Stimulated activated memory B cell treated with anti-CD40 and anti-IgM and Interleukin-4, amounts not matched to agents 10 μg/mL and 1 μg/mL and 100 μg/mL, for 72 hours (primary cell): ENCODE results near the gene SURF4.
"Not testable (repeated sequence)": the region's sequence is repeated elsewhere in the genome, so short reads cannot be mapped to it uniquely, and the experiment has no call there.

Source experiments
- ATAC-seq: fragments of 150-1000 bp; cut with Tn5 transposase; 2 replicates; pipeline ENCODE4 v1.10.0; 2021
- H3K27ac Mint-ChIP-seq: one replicate; pipeline ENCODE4 v1.8.0; 2022; ENCODE audit warnings: mild to moderate bottlenecking, mixed read lengths
- H3K27me3 Mint-ChIP-seq: one replicate; pipeline ENCODE4 v1.8.0; 2022; ENCODE audit warnings: mixed read lengths
- H3K36me3 Mint-ChIP-seq: one replicate; pipeline ENCODE4 v1.8.0; 2022; ENCODE audit warnings: mixed read lengths
- H3K4me1 Mint-ChIP-seq: one replicate; pipeline ENCODE4 v1.8.0; 2022; ENCODE audit warnings: mixed read lengths
- H3K4me3 Mint-ChIP-seq: one replicate; pipeline ENCODE4 v1.8.0; 2022; ENCODE audit warnings: mild to moderate bottlenecking, moderate library complexity, mixed read lengths
- H3K9me3 Mint-ChIP-seq: one replicate; pipeline ENCODE4 v1.8.0; 2022; ENCODE audit warnings: mixed read lengths

SURF4 gene

DNA sequence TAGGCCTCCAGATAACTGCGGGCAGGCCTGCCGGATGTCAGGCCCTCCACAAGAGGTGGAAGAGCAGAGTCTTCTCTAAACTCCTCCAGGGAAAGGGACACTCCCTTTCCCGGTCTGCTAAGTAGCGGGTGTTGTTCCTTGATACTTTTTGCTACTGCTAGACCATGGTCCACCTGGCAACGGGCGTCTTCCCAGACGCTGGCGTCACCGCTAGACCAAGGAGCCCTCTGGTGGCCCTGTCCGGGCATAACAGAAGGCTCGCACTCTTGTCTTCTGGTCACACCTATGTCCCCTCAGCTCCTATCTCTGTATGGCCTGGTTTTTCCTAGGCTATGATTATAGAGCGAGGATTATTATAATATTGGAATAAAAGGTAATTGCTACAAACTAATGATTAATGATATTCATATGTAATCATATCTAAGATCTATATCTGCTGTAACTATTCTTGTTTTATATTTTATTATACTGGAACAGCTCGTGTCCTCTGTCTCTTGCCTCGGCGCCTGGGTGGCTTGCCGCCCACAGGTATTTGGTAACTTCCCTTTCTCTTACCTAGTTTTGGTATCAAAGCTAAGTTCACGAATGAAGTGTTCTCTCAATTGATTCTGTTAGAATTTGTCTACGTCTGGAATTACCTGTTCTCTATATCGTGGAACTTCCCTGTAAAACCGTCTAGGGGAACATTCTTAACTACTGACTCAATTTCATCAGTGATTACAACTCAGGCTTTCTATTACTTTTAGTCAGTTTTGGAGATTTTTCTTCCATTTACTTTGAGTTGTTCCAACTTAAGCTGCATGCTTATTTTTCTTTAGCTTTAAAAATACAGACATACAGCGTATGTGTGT is 46.3 kb downstream of the SURF4 start:
- not testable (repeated sequence) for H3K9me3 Mint-ChIP-seq, H3K27me3 Mint-ChIP-seq, H3K4me3 Mint-ChIP-seq, H3K27ac Mint-ChIP-seq, ATAC-seq
- peaks cover 48% of the 10 kb centered on the region for H3K4me1 Mint-ChIP-seq
- H3K36me3 Mint-ChIP-seq: peaks cover 54% of the 10 kb centered on the region

DNA sequence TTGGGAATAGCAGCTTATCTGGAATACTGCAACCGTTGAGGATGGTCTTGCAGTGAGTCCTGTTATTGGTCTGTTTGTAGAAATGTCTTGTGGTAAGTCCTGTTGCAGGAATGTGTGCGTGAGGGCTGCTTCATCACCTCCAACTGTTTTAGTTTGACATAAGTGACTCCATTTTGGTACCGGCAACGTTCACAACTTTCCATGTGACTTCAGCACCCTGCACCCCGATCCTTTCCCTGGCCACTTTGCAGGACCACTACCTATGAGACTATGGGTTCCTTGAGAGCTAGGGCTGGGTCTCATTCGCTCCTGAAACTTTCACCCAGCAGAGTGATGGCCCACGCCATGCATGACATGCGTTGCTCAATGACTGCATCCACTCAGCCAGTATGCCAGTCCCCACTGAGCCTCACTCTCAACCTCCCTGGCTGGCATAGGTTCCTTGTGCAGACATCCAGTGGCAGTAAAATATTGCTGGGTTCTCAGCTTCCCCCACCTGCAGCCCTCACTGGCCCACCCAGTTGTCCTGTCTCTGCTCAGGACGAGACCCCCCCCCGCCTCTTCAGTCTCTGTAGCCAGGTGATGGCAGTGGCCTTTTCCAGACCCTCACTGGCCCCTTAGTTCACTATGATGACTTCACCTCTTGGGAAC is 47.9 kb downstream of the SURF4 start:
- Mint-ChIP-seq H3K4me1 (peaks cover 39% of the 10 kb centered on the region), H3K27me3 (peaks cover 3% of the 10 kb centered on the region), H3K27ac (no peak overlapping the region), H3K36me3 (peaks cover 40% of the 10 kb centered on the region), H3K9me3 (peaks cover 4% of the 10 kb centered on the region), H3K4me3 (no peak overlapping the region)
- no peak for ATAC-seq

GRCh38 chr9:133327021-133327420 is 48.8 kb downstream of the SURF4 start:
- not testable (repeated sequence) for ATAC-seq, H3K4me3 Mint-ChIP-seq, H3K9me3 Mint-ChIP-seq, H3K27me3 Mint-ChIP-seq, H3K27ac Mint-ChIP-seq
- peaks cover 31% of the 10 kb centered on the region for H3K36me3 Mint-ChIP-seq
- peaks cover 31% of the 10 kb centered on the region for H3K4me1 Mint-ChIP-seq

GRCh38 chr9:133323991-133324703 is 51.7 kb downstream of the SURF4 start:
- Mint-ChIP-seq H3K27ac (no peak overlapping the region), H3K4me1 (peaks cover 8% of the 10 kb centered on the region), H3K4me3 (no peak overlapping the region), H3K36me3 (peaks cover 8% of the 10 kb centered on the region), H3K9me3 (peaks cover 4% of the 10 kb centered on the region), H3K27me3 (peaks cover 24% of the 10 kb centered on the region)
- ATAC-seq: no peak

- no peak overlapping the region for H3K4me3 Mint-ChIP-seq
- peaks cover 27% of the 10 kb centered on the region for H3K27me3 Mint-ChIP-seq
- no peak for ATAC-seq
- no peak overlapping the region for H3K27ac Mint-ChIP-seq
- no peaks in the 10 kb centered on the region for H3K4me1 Mint-ChIP-seq
- H3K36me3 Mint-ChIP-seq: no peaks in the 10 kb centered on the region
- peaks cover 4% of the 10 kb centered on the region for H3K9me3 Mint-ChIP-seq
Observed at GRCh38 chr9:133323211-133323610, 52.6 kb downstream of the SURF4 start.

GRCh38 chr9:133322701-133323100 is 53.2 kb downstream of the SURF4 start:
- H3K27me3 Mint-ChIP-seq: peaks cover 32% of the 10 kb centered on the region
- no peak overlapping the region for H3K4me3 Mint-ChIP-seq
- no peak for ATAC-seq
- H3K4me1 Mint-ChIP-seq: no peaks in the 10 kb centered on the region
- peaks cover 4% of the 10 kb centered on the region for H3K9me3 Mint-ChIP-seq
- no peak overlapping the region for H3K27ac Mint-ChIP-seq
- no peaks in the 10 kb centered on the region for H3K36me3 Mint-ChIP-seq

GRCh38 chr9:133321411-133321935 is 54.4 kb downstream of the SURF4 start:
- no peak overlapping the region for H3K4me3 Mint-ChIP-seq
- peaks cover 42% of the 10 kb centered on the region for H3K27me3 Mint-ChIP-seq

DNA sequence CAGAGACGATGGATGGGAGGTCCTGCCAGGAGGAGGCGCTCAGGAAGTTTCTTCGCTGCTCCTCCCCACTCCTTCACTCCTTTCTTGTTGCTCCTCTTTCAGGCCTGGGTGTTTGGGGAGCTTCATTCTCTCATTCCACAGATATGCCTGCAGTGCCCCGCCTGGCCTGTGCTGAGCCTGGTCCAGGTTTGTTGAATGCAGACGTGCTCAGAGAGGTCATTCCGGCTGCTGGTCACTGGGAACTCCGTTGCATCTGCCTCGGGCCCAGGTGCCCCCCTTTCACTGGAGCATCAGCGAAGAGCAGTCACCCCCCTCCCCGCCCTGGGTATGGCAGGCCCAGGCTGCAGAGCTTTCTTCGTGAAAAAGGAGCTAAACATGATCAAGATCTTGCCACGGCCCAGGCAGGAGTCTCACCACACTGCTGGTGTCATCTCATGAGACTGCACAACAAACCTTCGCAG is 55.4 kb downstream of the SURF4 start:
- H3K36me3 Mint-ChIP-seq: no peaks in the 10 kb centered on the region
- no peak overlapping the region for H3K27ac Mint-ChIP-seq
- no peak for ATAC-seq
- no peak overlapping the region for H3K4me3 Mint-ChIP-seq
- H3K9me3 Mint-ChIP-seq: peaks cover 4% of the 10 kb centered on the region
- peaks cover 42% of the 10 kb centered on the region for H3K27me3 Mint-ChIP-seq
- H3K4me1 Mint-ChIP-seq: no peaks in the 10 kb centered on the region

More at GRCh38 chr9:133321411-133321935, 54.4 kb downstream of the SURF4 start:
- Mint-ChIP-seq H3K9me3 (peaks cover 4% of the 10 kb centered on the region), H3K27ac (no peak overlapping the region), H3K4me1 (no peaks in the 10 kb centered on the region), H3K36me3 (no peaks in the 10 kb centered on the region)
- ATAC-seq: no peak

GRCh38 chr9:133317551-133317950 is 58.3 kb downstream of the SURF4 start:
- peaks cover 34% of the 10 kb centered on the region for H3K27me3 Mint-ChIP-seq
- H3K27ac Mint-ChIP-seq, H3K36me3 Mint-ChIP-seq: not testable (repeated sequence)

DNA sequence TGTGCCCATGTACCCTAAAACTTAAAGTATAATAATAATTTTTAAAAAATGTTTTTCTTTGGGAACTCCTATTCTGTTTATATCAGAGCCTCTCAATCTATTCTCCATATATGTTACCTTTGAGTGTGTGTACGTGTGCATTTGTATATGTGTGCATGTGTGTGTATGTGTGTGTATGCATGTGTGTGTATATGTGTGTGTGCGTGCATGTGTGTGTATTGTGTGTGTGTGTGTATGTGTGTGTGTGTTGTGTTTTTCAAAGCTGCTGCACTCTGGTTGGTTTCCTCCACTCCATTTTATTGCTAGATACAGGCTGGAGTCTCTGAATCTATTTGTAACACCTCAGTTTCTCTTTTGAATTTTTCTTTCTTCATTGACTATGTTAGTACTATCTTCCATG is 59.9 kb downstream of the SURF4 start:
- H3K27me3 Mint-ChIP-seq: peaks cover 22% of the 10 kb centered on the region
- no peaks in the 10 kb centered on the region for H3K9me3 Mint-ChIP-seq
- no peak for ATAC-seq

More at GRCh38 chr9:133317551-133317950, 58.3 kb downstream of the SURF4 start:
- not testable (repeated sequence) for H3K9me3 Mint-ChIP-seq, H3K4me1 Mint-ChIP-seq, H3K4me3 Mint-ChIP-seq, ATAC-seq

More for the DNA sequence above, 59.9 kb downstream of the SURF4 start:
- no peak overlapping the region for H3K4me3 Mint-ChIP-seq
- H3K36me3 Mint-ChIP-seq: no peaks in the 10 kb centered on the region
- H3K27ac Mint-ChIP-seq: no peak overlapping the region
- H3K4me1 Mint-ChIP-seq: no peaks in the 10 kb centered on the region
